ENCODE data around the gene FRMD7.

- TF ChIP-seq NR3C1 (CRISPR knock-in tag; conservative IDR thresholded peaks at IDR 0.05; ENCODE audit: low read depth): no peak
- TF ChIP-seq, protein P1, sequence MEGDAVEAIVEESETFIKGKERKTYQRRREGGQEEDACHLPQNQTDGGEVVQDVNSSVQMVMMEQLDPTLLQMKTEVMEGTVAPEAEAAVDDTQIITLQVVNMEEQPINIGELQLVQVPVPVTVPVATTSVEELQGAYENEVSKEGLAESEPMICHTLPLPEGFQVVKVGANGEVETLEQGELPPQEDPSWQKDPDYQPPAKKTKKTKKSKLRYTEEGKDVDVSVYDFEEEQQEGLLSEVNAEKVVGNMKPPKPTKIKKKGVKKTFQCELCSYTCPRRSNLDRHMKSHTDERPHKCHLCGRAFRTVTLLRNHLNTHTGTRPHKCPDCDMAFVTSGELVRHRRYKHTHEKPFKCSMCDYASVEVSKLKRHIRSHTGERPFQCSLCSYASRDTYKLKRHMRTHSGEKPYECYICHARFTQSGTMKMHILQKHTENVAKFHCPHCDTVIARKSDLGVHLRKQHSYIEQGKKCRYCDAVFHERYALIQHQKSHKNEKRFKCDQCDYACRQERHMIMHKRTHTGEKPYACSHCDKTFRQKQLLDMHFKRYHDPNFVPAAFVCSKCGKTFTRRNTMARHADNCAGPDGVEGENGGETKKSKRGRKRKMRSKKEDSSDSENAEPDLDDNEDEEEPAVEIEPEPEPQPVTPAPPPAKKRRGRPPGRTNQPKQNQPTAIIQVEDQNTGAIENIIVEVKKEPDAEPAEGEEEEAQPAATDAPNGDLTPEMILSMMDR (IDR thresholded peaks at IDR 0.05): no peak
- no peak for TF ChIP-seq CREM (CRISPR knock-in tag; IDR thresholded peaks at IDR 0.05)
- TF ChIP-seq RORB (CRISPR knock-in tag; IDR thresholded peaks at IDR 0.05): no peak
- no peak for TF ChIP-seq NR2C2 (CRISPR knock-in tag; IDR thresholded peaks at IDR 0.05)
- TF ChIP-seq, protein P2, sequence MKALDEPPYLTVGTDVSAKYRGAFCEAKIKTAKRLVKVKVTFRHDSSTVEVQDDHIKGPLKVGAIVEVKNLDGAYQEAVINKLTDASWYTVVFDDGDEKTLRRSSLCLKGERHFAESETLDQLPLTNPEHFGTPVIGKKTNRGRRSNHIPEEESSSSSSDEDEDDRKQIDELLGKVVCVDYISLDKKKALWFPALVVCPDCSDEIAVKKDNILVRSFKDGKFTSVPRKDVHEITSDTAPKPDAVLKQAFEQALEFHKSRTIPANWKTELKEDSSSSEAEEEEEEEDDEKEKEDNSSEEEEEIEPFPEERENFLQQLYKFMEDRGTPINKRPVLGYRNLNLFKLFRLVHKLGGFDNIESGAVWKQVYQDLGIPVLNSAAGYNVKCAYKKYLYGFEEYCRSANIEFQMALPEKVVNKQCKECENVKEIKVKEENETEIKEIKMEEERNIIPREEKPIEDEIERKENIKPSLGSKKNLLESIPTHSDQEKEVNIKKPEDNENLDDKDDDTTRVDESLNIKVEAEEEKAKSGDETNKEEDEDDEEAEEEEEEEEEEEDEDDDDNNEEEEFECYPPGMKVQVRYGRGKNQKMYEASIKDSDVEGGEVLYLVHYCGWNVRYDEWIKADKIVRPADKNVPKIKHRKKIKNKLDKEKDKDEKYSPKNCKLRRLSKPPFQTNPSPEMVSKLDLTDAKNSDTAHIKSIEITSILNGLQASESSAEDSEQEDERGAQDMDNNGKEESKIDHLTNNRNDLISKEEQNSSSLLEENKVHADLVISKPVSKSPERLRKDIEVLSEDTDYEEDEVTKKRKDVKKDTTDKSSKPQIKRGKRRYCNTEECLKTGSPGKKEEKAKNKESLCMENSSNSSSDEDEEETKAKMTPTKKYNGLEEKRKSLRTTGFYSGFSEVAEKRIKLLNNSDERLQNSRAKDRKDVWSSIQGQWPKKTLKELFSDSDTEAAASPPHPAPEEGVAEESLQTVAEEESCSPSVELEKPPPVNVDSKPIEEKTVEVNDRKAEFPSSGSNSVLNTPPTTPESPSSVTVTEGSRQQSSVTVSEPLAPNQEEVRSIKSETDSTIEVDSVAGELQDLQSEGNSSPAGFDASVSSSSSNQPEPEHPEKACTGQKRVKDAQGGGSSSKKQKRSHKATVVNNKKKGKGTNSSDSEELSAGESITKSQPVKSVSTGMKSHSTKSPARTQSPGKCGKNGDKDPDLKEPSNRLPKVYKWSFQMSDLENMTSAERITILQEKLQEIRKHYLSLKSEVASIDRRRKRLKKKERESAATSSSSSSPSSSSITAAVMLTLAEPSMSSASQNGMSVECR (CRISPR knock-in tag; IDR thresholded peaks at IDR 0.05; ENCODE audit: borderline replicate concordance): no peak
- TF ChIP-seq, protein P3, sequence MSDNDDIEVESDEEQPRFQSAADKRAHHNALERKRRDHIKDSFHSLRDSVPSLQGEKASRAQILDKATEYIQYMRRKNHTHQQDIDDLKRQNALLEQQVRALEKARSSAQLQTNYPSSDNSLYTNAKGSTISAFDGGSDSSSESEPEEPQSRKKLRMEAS (CRISPR knock-in tag; IDR thresholded peaks at IDR 0.05): no peak
- no peak for TF ChIP-seq CREB1 (CRISPR knock-in tag; IDR thresholded peaks at IDR 0.05)
- TF ChIP-seq FOXP1 (CRISPR knock-in tag; IDR thresholded peaks at IDR 0.05; ENCODE audit: borderline replicate concordance): no peak
- TF ChIP-seq, protein P4, sequence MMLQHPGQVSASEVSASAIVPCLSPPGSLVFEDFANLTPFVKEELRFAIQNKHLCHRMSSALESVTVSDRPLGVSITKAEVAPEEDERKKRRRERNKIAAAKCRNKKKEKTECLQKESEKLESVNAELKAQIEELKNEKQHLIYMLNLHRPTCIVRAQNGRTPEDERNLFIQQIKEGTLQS (CRISPR knock-in tag; conservative IDR thresholded peaks at IDR 0.05): no peak
- no peak for TF ChIP-seq ZNF138 (CRISPR knock-in tag; conservative IDR thresholded peaks at IDR 0.05)
- TF ChIP-seq GRHL2 (CRISPR knock-in tag; IDR thresholded peaks at IDR 0.05; ENCODE audit: insufficient replicate concordance, severe bottlenecking): no peak
- TF ChIP-seq, protein P5, sequence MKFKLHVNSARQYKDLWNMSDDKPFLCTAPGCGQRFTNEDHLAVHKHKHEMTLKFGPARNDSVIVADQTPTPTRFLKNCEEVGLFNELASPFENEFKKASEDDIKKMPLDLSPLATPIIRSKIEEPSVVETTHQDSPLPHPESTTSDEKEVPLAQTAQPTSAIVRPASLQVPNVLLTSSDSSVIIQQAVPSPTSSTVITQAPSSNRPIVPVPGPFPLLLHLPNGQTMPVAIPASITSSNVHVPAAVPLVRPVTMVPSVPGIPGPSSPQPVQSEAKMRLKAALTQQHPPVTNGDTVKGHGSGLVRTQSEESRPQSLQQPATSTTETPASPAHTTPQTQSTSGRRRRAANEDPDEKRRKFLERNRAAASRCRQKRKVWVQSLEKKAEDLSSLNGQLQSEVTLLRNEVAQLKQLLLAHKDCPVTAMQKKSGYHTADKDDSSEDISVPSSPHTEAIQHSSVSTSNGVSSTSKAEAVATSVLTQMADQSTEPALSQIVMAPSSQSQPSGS (CRISPR knock-in tag; IDR thresholded peaks at IDR 0.05; ENCODE audit: borderline replicate concordance, low read depth): no peak
- TF ChIP-seq NFYB (CRISPR knock-in tag; conservative IDR thresholded peaks at IDR 0.05; ENCODE audit: low read depth): no peak
Measured at GRCh38 chrX:132077912-132078311, 49.9 kb downstream of the FRMD7 start.

Measured in WTC11 (cell line).